Stimulated activated naive CD8-positive, alpha-beta T cell treated with anti-CD3 and anti-CD28 coated beads, Interleukin-15, amount 100 ng/mL, for 72 hours (primary cell): ENCODE measurements around the gene BRD7.

ENCODE experiments used
- ATAC-seq: fragments of 150-1000 bp; cut with Tn5 transposase; 2 replicates; pipeline ENCODE4 v1.10.0; 2021; ENCODE audit warnings: mild to moderate bottlenecking, moderate library complexity
- DNase-seq, 2 donors: peaks; one replicate each; pipeline ENCODE4 v3.0.0; 2021 to 2022
- H3K27ac Mint-ChIP-seq, 2 donors: one replicate each; pipeline ENCODE4 v1.8.0; 2022; ENCODE audit warnings: mild to moderate bottlenecking in 2 of 2, mixed read lengths in 2 of 2, moderate library complexity in 2 of 2
- H3K27me3 Mint-ChIP-seq: one replicate; pipeline ENCODE4 v1.8.0; 2022; ENCODE audit warnings: mixed read lengths
- H3K4me1 Mint-ChIP-seq: one replicate; pipeline ENCODE4 v1.8.0; 2022; ENCODE audit warnings: mild to moderate bottlenecking, mixed read lengths
- H3K4me3 Mint-ChIP-seq, 2 donors: one replicate each; pipeline ENCODE4 v1.8.0; 2022; ENCODE audit warnings: mild to moderate bottlenecking in 2 of 2, mixed read lengths in 2 of 2, moderate library complexity in 1 of 2
- H3K9me3 Mint-ChIP-seq, 2 donors: one replicate each; pipeline ENCODE4 v1.8.0; 2022; ENCODE audit warnings: mixed read lengths in 2 of 2

Gene BRD7

DNA sequence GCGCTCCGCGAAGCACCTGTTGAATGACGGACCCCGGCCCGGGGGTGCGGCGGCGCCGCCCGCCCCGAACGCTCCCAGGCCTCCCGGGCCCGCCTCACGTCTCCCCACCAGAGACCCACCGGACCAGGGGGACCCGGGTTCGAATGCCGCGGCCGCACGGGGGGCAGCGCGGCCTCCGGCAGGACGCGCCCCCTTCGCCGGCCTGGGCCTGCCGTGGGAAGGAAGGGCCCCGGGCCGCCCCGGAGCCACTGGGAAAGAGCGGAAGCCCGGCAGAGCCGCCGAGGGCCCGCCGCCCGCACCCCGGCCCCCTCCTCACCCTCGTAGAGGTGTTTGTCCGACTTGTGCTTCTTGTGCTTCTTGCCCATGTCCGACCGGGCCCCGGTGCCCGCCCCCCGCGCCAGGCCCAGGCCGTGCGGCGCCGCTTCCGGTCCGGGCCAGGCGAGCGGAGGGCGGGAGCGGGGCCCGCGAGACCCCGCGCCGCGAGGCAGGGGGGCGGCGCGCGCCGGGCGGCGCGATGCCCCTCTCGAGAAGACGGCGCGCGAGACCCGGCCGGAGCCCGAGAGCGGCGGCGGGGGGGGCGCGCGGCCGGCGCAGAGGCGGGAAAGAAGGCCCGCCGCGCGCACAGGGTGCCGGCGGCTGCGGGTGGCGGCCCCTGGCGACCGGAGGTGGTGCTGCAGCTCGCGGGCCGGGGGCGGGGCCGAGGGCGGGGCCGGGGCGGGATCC is at the start of gene BRD7:
TSS of gene BRD7 (minus strand) at position 579 of the 723 bp plus-strand sequence. CDS start at position 365, 214 bp downstream.
- ATAC-seq, result peak; percentile 85
- Mint-ChIP-seq H3K4me1 (peaks cover 48% of the 10 kb centered on the region), H3K4me3 (peak within 1 kb of the TSS; percentile 86 to 95), H3K9me3 (no peaks in the 10 kb centered on the region), H3K27me3 (no peaks in the 10 kb centered on the region), H3K27ac (peak within 1 kb of the TSS; percentile 35 to 97)
- peak; percentile 65 to 77 for DNase-seq

GRCh38 chr16:50416388-50416787 is 47.6 kb upstream of the BRD7 start:
- no peaks in the 10 kb centered on the region for H3K4me1 Mint-ChIP-seq
- H3K4me3 Mint-ChIP-seq, result no peak overlapping the region
- H3K27me3 Mint-ChIP-seq, result no peaks in the 10 kb centered on the region
- DNase-seq, result no peak
- H3K9me3 Mint-ChIP-seq, result peaks cover 35 to 53% of the 10 kb centered on the region in 2 donors
- H3K27ac Mint-ChIP-seq, result no peak overlapping the region
- ATAC-seq, result no peak

GRCh38 chr16:50414152-50414551 is 45.4 kb upstream of the BRD7 start:
- ATAC-seq, result no peak
- Mint-ChIP-seq H3K4me3 (no peak overlapping the region), H3K9me3 (peaks cover 29 to 39% of the 10 kb centered on the region in 2 donors), H3K27ac (no peak overlapping the region), H3K4me1 (no peaks in the 10 kb centered on the region), H3K27me3 (no peaks in the 10 kb centered on the region)
- no peak for DNase-seq

DNA sequence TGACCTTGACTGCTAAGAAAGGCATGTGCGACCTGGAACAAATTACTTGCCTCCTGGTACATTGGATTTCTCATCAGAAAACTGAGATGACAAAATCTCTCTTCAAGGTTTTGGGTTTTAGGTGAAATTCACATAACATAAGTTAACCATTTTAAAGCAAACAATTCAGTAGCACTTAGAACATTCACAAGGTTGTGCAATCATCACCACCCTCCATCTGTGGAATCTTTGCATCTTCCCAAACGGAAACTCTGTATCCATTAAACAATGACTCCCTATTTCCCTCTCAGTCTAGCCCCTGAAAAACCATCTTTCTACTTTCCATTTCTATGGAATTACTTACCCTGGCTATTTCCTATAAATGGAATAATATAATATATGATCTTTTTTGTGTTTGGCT is 42.2 kb upstream of the BRD7 start:
- no peaks in the 10 kb centered on the region for H3K27me3 Mint-ChIP-seq
- no peak for DNase-seq
- H3K27ac Mint-ChIP-seq, result no peak overlapping the region
- H3K4me1 Mint-ChIP-seq, result no peaks in the 10 kb centered on the region
- H3K9me3 Mint-ChIP-seq, result peaks cover 9 to 12% of the 10 kb centered on the region in 2 donors
- ATAC-seq, result no peak
- H3K4me3 Mint-ChIP-seq, result no peak overlapping the region

DNA sequence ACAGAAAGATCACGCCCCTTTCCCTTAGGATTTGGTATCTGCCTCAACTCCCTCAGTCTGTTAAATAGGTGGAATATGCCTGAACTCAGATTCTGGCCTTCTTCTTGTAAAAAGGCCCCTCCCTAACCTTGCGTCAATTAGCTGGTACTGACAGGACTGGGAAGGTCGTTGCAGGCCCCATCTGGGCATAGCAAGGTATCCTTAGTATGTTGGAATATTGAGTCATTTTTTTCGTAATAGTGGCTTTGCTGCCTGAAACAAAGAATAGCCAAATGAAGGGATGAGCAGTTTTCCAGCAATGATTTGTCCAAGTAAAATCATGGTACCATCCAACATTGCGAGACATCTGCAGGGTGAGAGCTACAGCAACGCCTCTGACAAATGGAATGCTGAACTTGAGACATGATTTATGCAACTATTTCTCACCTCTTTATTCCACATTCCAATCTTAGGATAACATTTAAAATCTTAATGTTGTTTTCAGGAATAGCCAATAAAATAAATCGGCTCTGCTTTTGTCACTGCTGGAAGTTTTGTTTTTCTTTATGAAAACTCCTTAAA is 39.3 kb upstream of the BRD7 start:
- no peaks in the 10 kb centered on the region for H3K27me3 Mint-ChIP-seq
- no peak overlapping the region for H3K4me3 Mint-ChIP-seq
- no peak for ATAC-seq
- H3K27ac Mint-ChIP-seq, result no peak overlapping the region
- no peak for DNase-seq
- H3K4me1 Mint-ChIP-seq, result no peaks in the 10 kb centered on the region
- H3K9me3 Mint-ChIP-seq, result peaks cover 5 to 6% of the 10 kb centered on the region in 2 donors

DNA sequence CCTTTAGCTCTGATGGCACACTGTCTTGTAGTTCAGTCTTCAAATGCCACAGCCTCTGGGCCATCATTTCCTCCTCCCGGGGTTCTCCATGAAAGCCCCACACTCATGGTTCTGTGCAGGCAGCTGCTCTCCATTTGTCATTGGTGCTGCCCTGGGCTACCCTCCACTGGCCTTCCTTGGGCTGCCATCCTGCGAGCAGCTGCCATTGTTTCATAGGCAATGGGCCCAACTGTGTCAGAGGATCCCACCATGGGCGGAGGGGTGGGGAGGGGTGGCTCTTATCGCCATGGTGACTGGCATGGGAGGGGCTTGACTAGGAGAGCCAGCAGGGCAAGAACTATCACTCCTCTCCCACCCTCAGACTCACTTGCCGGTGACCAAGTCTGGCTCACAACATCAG is 38.6 kb upstream of the BRD7 start:
- DNase-seq (no peak), ATAC-seq (no peak)
- no peak overlapping the region for H3K27ac Mint-ChIP-seq
- peaks cover 5 to 6% of the 10 kb centered on the region in 2 donors for H3K9me3 Mint-ChIP-seq
- H3K27me3 Mint-ChIP-seq, result no peaks in the 10 kb centered on the region
- H3K4me3 Mint-ChIP-seq, result no peak overlapping the region
- H3K4me1 Mint-ChIP-seq, result no peaks in the 10 kb centered on the region

GRCh38 chr16:50403491-50403890 is 34.7 kb upstream of the BRD7 start:
- no peaks in the 10 kb centered on the region for H3K9me3 Mint-ChIP-seq
- ATAC-seq, result no peak
- no peaks in the 10 kb centered on the region for H3K27me3 Mint-ChIP-seq
- no peaks in the 10 kb centered on the region for H3K4me1 Mint-ChIP-seq
- no peak for DNase-seq
- H3K27ac Mint-ChIP-seq, result no peak overlapping the region
- no peak overlapping the region for H3K4me3 Mint-ChIP-seq

DNA sequence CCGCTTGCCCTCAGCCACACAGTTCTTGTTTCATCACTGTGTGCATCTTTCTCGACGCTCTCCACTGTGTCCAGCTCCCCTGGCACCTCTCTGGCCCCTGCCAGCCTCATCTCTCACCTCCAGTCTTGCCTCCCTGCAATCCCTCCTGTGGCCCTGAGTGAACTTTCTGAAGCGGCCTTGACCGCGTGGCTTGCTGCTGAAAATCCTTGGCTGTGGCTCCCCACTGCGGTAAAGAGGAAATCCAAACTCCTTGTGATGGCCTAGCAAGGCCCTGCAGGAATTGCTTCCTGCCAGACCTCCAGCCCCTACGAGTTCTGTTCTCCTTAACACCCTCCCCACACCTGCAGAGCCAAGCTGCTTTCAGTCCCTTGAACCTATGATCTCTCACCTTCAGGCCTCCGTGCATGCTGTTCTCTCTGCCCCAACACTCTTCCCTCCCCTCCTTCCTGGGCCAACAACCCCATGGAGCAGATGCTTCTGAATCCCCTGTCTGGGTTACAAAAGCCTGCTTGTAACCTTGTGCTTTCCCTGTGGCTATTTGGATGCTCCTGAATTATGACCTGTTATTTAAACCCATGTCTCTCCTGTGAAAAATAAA is 33.6 kb upstream of the BRD7 start:
- peak overlapping the region in 1 of 2 donors; percentile 87 for H3K27ac Mint-ChIP-seq
- DNase-seq, result no peak
- no peak overlapping the region for H3K4me3 Mint-ChIP-seq
- H3K9me3 Mint-ChIP-seq, result no peaks in the 10 kb centered on the region
- no peaks in the 10 kb centered on the region for H3K27me3 Mint-ChIP-seq
- ATAC-seq, result no peak
- H3K4me1 Mint-ChIP-seq, result no peaks in the 10 kb centered on the region

GRCh38 chr16:50401355-50401754 is 32.6 kb upstream of the BRD7 start:
- Mint-ChIP-seq H3K9me3 (no peaks in the 10 kb centered on the region), H3K4me1 (peaks cover 3% of the 10 kb centered on the region), H3K4me3 (no peak overlapping the region), H3K27ac (no peak overlapping the region), H3K27me3 (no peaks in the 10 kb centered on the region)
- DNase-seq, result no peak
- ATAC-seq, result no peak

- Mint-ChIP-seq H3K9me3 (no peaks in the 10 kb centered on the region), H3K4me1 (peaks cover 7% of the 10 kb centered on the region), H3K27ac (no peak overlapping the region), H3K4me3 (no peak overlapping the region), H3K27me3 (no peaks in the 10 kb centered on the region)
- ATAC-seq (no peak), DNase-seq (no peak)
Observed at GRCh38 chr16:50400967-50401348, 32.2 kb upstream of the BRD7 start.

- DNase-seq (no peak), ATAC-seq (no peak)
- Mint-ChIP-seq H3K27me3 (no peaks in the 10 kb centered on the region), H3K27ac (no peak overlapping the region), H3K4me3 (no peak overlapping the region), H3K9me3 (no peaks in the 10 kb centered on the region), H3K4me1 (peaks cover 10% of the 10 kb centered on the region)
Observed at GRCh38 chr16:50400312-50400966, 31.7 kb upstream of the BRD7 start.

GRCh38 chr16:50399411-50399810 is 30.6 kb upstream of the BRD7 start:
- H3K27ac Mint-ChIP-seq, result peak overlapping the region in 1 of 2 donors; percentile 52
- H3K9me3 Mint-ChIP-seq, result no peaks in the 10 kb centered on the region
- no peak for DNase-seq

DNA sequence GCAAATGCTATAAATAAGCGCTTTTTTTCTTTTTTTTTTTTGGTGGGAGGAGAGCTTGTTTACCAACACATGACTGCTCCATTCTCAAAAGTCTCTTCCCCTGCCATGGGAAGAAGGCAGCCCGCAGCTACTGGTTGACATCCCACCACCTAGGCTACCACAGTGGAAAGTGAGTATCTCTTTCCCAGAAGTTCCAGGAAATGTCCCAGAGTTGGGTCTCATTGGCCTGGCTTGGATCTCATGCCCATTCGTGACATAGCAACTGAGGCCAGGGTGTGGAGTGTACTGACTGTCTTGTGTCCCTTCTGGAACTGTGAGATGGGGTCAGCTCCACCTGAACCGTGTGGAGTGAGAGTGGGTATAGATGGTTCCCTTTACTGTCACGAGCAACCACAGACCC is 29.5 kb upstream of the BRD7 start:
- no peaks in the 10 kb centered on the region for H3K27me3 Mint-ChIP-seq
- H3K9me3 Mint-ChIP-seq, result no peaks in the 10 kb centered on the region
- peaks cover 10% of the 10 kb centered on the region for H3K4me1 Mint-ChIP-seq
- ATAC-seq (no peak), DNase-seq (no peak)
- no peak overlapping the region for H3K27ac Mint-ChIP-seq
- no peak overlapping the region for H3K4me3 Mint-ChIP-seq

More at GRCh38 chr16:50399411-50399810, 30.6 kb upstream of the BRD7 start:
- H3K27me3 Mint-ChIP-seq, result no peaks in the 10 kb centered on the region
- ATAC-seq, result no peak
- no peak overlapping the region for H3K4me3 Mint-ChIP-seq
- peaks cover 10% of the 10 kb centered on the region for H3K4me1 Mint-ChIP-seq

DNA sequence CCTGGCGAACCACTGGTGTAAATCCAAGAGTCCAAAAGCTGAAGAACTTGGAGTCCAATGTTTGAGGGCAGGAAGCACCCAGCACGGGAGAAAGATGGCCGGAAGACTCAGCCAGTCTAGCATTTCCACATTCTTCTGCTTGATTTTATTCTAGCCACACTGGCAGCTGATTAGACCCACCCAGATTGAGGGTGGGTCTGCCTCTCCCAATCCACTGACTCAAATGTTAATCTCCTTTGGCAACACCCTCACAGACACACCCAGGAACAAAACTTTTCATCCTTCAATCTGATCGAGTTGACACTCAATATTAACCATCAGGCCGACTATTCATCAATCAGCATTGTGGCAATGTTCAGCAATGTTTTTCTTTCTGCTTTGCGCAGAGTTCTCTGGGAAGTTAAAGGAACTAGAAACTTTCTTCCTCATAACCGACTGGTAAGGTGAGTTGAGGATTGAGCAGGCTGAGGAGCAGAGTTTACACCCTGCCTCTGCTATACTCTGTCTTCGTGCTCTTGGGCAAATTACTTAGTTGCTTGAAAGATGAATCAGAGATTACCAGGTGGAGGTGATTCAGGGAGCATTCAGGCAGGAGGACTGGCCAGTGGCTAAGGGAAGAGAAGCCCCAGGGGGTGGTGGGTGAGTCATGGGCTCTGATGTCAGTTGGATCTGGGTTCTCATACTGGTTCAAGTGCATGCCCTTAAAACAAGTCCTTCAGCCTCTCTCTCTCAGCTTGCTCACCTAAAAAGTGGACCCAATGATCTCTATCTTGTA is 28.2 kb upstream of the BRD7 start:
- Mint-ChIP-seq H3K4me3 (no peak overlapping the region), H3K9me3 (no peaks in the 10 kb centered on the region), H3K27ac (peak overlapping the region in 1 of 2 donors; percentile 60), H3K27me3 (no peaks in the 10 kb centered on the region), H3K4me1 (peaks cover 10% of the 10 kb centered on the region)
- no peak for ATAC-seq
- no peak for DNase-seq
